Upper lobe of left lung (tissue), 4 donors: ENCODE results near the gene UNC5C.

Experiments used
- CTCF ChIP-seq, 6 experiments: fragments of 450-650 bp in 4 of 6; fragments of 200-600 bp in 2 of 6; sonication (generic) in 2 of 6; IDR thresholded peaks; one replicate each; pipeline ENCODE4 v1.5.1; 2016 to 2019; ENCODE audit warnings: antibody characterized with exemption in 6 of 6
- POLR2A ChIP-seq, 4 donors: fragments of 450-650 bp; IDR thresholded peaks; one replicate each; pipeline ENCODE4 v1.5.1; 2016 to 2017; ENCODE audit warnings: antibody characterized with exemption in 4 of 4, mild to moderate bottlenecking in 2 of 4

- no peak for TF ChIP-seq POLR2A (IDR thresholded peaks at IDR 0.05)
- TF ChIP-seq CTCF (IDR thresholded peaks at IDR 0.05): no peak
Observed at GRCh38 chr4:95198961-95199360, 349.8 kb downstream of the UNC5C start.
